ENCODE data around the gene CYP4F3. TPM values are rescaled to one million over a fixed set of nuclear protein-coding genes. Genes with fewer than 3 reads are reported as not detected.

The CYP4F3 gene
- total and polyA plus RNA-seq, 2 of the 13 experiments (the other 11 are each of a cell fraction or from before 2014, with no cell fraction given): 17.8 to 22.8 TPM

DNA sequence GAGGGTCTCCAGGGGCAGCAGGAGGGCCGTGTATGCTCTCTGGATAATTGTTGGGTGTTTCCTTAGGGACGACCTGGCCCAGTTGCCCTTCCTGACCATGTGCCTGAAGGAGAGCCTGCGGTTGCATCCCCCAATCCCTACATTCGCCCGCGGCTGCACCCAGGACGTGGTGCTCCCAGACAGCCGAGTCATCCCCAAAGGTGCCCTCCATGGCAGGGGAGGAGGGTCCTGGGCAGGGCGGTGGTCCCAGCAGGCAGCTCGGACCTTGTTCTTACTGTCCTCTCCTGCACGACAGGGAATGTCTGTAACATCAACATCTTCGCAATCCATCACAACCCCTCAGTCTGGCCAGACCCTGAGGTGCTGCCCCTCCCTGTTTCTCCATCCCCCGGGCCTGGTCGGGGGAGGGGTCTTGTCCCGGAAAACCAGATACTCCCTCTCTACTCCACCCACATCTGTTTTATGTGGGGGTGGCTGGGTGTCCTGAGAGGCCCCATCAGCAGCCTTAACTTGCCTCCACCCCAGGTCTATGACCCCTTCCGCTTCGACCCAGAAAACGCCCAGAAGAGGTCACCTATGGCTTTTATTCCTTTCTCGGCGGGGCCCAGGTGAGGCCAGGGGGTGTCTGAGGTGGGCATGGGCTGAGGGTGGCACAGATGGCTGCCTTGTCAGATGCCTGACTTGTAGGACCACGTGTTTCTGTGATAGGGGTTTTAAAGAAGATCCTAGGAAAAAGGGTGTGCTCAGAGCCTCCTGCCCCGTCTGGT is 12.3 kb upstream of the CYP4F3 start:
- 15% methylated on average over 16 of the region's 22 CpGs for WGBS (ENCODE audit: low lambda C conversion rate)
- no peak for ATAC-seq
- Histone ChIP-seq H3K79me2 (ENCODE audit: insufficient read depth, low read length) (no peaks in the 10 kb centered on the region), H3K36me3 (replicated peaks in 1 of 2; ENCODE audit: control insufficient read depth in 1 of 2, insufficient read depth in 2 of 2, low read length in 2 of 2) (no peaks in the 10 kb centered on the region), H3K9me3 (ENCODE audit: low read length) (no peaks in the 10 kb centered on the region), H3K4me2 (ENCODE audit: low read depth, low read length) (no peak overlapping the region), H3K9ac (ENCODE audit: insufficient read depth, low read depth, low read length) (no peak overlapping the region), H2AFZ (ENCODE audit: low read length) (no peak overlapping the region), H3K27ac (ENCODE audit: extremely low read length, insufficient read depth, low read length) (no peak overlapping the region), H3K27me3 (ENCODE audit: control insufficient read depth in 1 of 2, insufficient read depth in 2 of 2, low read length in 2 of 2) (no peaks in the 10 kb centered on the region), H3K4me1 (ENCODE audit: insufficient read depth, low read length) (no peaks in the 10 kb centered on the region), H4K20me1 (ENCODE audit: insufficient read depth, low read length) (peaks cover 4% of the 10 kb centered on the region; the same call in 1 of the 2 replicates), H3K4me3 (replicated peaks in 1 of 3; ENCODE audit: insufficient read depth in 1 of 3, low read depth in 2 of 3, low read length in 3 of 3) (no peak overlapping the region)
- BruUV-seq (replicated peaks): no TSS peak
- in situ Hi-C loops (cut with HindIII; ENCODE audit: extremely low pct_ligation_motif_present, low pct_unique_long_range_greater_than_20kb) (loop anchor here (5.0 to 25.0 kb wide), 2 partner anchors 134 to 534 kb away; partner anchors contain the start of gene CIB3), intact Hi-C loops (cut with micrococcal nuclease; ENCODE audit: unreplicated experiment) (loop anchor here (1.0 kb wide), 1 partner anchor 241 kb away; no protein-coding TSS in a partner anchor)
- ChIA-PET CTCF (ENCODE audit: low intra/inter-chr PET ratio, low total read pairs) (interaction anchor here (0.6 to 4.5 kb wide), 5 partner anchors 44 to 557 kb away, joined by 3 to 48 read pairs (median 10); partner anchors contain the start of genes CYP4F12 and FAM32A), POLR2A (no interaction called here)
- no peak for TF ChIP-seq SRSF1 (optimal IDR thresholded peaks at IDR 0.05; ENCODE audit: low read depth, low read length)
- no peak for TF ChIP-seq NCOR1 (IDR thresholded peaks at IDR 0.05; ENCODE audit: borderline replicate concordance, low read length)
- no peak for TF ChIP-seq ZNF138 (CRISPR knock-in tag; IDR thresholded peaks at IDR 0.05; ENCODE audit: low read depth)
- TF ChIP-seq PRPF4 (IDR thresholded peaks at IDR 0.05; ENCODE audit: low read depth, low read length, poor library complexity, severe bottlenecking): no peak
- TF ChIP-seq ZNF180 (CRISPR knock-in tag; IDR thresholded peaks at IDR 0.05; ENCODE audit: borderline replicate concordance, low read depth): no peak
- TF ChIP-seq SCMH1 (CRISPR knock-in tag; IDR thresholded peaks at IDR 0.05; ENCODE audit: borderline replicate concordance): no peak
- no peak for TF ChIP-seq TBL1XR1 (IDR thresholded peaks at IDR 0.05; ENCODE audit: borderline replicate concordance, low read length, partially characterized antibody)
- TF ChIP-seq MIXL1 (CRISPR knock-in tag; IDR thresholded peaks at IDR 0.05): no peak
- no peak for TF ChIP-seq ZFP90 (CRISPR knock-in tag; IDR thresholded peaks at IDR 0.05; ENCODE audit: borderline replicate concordance)
- no peak for TF ChIP-seq IKZF1 (IDR thresholded peaks at IDR 0.05)
- DNase-seq (ENCODE audit: low spot score): no peak
- no peak for FAIRE-seq

Measured in HepG2 (cell line).